Measurements from ENCODE around the gene KCNK15.
A peak's percentile ranks its signal among the peaks of the same experiment; 100 is the strongest.

DNA sequence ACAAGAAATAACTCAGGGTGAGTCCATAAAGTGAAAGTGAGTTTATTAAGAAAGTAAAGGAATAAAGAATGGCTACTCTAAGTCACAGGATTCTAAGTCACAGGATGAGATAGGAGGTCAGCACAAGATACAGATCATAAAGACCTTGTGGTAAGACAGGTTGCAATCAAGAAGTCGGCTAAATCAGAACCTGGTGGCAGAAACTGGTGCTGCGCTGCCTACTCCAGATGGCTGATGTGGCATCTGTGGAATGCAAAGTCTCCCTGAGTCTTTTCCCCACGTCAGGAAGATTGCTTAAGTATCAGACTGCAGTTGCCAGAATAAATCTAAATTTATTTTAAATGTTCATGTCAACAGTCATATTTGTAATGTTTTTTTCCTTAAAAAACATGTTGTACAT is 10.7 kb upstream of the KCNK15 start:
- TF ChIP-seq CTCF (IDR thresholded peaks at IDR 0.05): peak in 1 of 3 experiments; percentile 22
- no peak for TF ChIP-seq POLR2A (IDR thresholded peaks at IDR 0.05)

All from testis (tissue), 2 donors.